GM19455 (cell line): Measurements from ENCODE around the gene ZC3HAV1.
"Not testable (repeated sequence)": the region's sequence is repeated elsewhere in the genome, so short reads cannot be mapped to it uniquely, and the experiment has no call there.

Source experiments
- ATAC-seq: cut with Tn5 transposase; IDR thresholded peaks from one replicate; pipeline ENCODE4 v1.9.1; 2021; ENCODE audit not compliant: unreplicated experiment

The ZC3HAV1 gene

DNA sequence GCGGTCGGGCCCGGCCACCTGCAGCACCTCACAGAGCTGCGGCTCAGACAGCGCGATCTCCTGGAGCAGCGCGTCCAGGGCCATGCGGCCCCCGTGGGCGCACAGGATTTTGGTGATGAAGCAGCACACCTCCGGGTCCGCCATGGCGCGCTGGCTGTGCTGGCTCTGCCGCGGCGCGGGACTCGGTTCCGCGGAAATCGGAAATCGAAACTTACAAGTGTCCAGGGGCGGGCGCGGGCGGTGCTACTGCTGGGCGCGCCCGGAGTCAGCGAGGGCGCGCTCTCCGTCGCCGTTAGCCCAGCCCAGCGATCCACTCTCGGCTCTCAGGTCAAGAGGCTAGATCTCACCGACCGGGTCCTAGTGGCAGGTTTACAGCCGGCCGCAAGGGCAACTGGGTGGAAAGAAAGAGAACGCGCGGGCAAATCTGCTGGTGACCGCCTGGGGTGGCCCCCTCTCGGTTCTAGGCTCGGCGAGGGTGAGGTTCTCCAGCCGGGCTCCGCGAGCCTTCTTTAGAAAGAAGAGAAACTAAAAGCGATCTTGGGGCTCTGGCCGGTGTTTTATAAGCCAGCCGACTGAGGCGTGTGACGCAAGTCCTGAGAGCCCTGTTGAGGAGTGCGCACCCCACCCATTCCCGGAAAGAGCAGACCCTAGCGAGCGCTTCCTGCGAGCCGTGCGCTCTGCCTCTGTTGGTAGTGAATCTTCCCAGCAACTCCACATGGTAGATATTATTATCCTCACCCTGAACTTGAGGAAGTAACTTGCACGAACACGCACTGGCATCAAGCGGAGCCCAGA is at the start of gene ZC3HAV1:
Gene ZC3HAV1, minus strand, starts transcription at position 533 of the 795 bp plus-strand sequence. Its CDS starts 389 bp downstream, at position 144.
- ATAC-seq = peak; percentile 73

DNA sequence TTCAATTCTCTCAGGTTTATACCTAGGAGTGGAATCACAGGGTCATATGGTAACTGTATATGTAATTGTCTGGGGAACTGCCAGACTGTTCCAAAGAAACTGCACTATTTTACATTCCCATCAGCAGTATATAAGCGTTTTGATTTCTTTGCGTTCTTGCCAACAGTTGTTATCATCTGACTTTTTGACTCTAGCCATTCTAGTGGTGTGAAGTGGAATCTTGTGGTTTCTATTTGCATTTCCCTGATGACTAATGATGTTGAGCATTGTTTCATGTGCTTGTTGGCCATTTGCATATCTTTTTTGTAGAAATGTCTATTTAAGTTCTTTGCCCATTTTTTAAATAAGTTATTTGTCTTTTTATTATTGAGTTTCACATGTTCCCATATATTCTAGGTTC is 44.3 kb upstream of the ZC3HAV1 start:
- no peak for ATAC-seq

DNA sequence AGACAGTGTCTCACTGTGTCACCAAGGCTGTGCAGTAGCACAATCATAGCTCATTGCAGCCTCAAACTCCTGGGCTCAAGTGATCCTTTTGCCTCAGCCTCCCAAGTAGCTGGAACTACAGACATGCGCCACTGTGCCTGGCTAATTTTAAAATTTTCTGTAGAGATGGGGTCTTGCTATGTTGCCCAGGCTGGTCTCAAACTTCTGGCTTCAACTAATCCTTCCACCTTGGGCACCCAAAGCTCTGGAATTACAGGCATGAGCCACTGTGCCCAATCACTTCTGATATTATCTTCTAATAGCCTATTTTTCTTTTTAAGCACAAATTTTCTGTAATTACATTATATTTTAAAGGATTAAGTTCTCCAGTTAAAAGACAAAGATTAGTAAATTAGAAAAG is 42.6 kb upstream of the ZC3HAV1 start:
- ATAC-seq = no peak

DNA sequence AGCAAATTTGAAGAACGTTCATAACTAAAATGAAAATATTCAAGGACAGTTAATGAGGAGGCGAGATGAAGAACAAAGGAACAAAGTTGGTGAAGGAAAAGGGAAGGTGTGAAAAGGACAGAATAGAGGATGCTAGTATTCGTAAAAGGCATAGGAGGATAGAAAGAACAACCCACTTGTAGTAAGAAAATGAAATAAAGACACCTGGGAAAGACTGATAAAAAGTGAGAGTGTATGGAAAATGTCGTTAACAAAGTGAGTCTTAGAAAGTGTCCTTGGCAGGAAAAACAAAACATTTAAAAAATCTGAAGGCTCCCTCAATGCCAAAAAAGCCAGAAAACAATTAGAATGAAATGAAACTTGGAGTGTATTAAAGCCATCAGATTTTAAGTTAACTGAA is 29.6 kb upstream of the ZC3HAV1 start:
- ATAC-seq = no peak

DNA sequence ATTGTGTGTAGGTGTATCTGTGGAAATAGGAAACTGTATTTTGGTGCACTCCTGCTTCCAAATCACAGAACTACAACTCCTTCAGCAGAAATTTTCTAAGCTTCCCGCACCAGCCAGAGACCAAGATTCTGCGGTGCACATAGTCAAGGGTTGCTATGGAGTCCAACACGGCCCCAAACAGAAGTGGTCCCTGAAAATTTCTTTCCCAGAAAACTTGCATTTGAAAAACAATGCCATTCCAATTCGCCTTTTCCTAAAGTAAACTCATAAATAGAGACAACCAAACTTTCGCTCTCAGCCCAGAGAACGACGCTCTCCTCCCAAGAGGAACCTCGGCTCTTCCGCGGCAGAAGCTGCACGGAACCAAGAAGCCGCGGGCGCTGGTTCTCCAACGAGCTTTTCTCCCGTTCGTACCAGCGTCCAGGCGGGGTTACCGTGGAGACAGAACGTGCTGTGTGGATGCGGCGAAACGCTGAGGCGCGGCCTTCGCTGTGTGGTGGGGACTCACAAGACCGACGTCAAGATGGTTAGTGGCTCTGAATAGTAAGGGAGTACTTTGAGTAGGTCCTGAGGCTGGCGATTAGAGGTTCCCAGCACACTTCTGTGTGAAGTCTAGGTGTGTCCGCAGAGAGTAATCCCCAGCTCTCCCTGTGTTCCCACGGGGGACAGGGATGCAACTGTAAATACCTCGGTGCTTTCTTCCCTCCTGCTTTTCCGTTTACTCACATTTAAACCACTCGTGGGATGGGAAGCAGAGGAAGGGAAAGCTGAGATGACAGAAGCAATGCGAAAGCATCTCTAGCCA is 24.0 kb upstream of the ZC3HAV1 start:
- ATAC-seq = peak; percentile 95

DNA sequence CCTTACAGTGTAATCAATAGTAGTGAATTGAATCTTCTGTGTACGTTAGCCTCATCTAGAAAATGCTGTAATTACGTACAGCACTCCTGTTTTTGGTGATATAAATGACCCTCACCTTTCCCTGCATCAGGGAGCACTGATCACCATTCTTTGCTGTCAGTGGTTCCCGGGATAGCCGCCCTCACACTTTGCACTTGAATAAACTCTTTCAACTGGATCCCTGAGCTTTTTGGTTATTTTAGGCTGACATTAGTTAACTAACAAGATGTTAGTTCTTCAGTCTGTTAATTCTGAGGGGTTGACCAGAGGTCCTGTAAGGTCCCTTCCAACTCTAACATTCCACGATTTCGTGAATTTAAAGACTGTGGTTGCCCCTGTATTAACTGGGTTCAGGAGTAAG is 23.4 kb upstream of the ZC3HAV1 start:
- no peak for ATAC-seq

DNA sequence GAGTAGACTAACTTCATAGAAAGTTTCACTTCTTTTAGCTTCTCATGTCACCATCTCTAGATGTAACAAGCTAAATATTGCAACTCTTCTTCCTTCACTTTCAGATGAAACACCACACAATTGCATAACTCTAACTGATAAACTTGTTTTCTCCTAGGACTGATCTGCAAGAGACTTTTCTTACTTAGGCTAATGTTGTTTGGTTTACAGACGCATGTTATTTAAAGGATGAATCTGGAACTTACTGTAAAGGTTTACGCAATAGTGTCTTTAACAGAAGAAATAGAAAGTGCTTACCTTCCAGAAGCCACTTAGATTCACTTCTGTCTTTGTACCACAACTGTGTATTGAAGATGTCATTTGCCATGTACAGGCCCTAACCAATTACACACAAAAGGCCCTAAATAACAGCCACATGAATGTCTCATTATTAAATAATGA is 22.1 kb upstream of the ZC3HAV1 start:
- no peak for ATAC-seq

DNA sequence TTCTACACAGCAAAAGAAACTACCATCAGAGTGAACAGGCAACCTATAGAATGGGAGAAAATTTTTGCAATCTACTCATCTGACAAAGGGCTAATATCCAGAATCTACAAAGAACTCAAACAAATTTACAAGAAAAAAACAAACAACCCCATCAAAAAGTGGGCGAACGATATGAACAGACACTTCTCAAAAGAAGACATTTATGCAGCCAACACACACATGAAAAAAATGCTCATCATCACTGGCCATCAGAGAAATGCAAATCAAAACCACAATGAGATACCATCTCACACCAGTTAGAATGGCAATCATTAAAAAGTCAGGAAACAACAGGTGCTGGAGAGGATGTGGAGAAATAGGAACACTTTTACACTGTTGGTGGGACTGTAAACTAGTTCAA is 20.3 kb upstream of the ZC3HAV1 start:
- not testable (repeated sequence) for ATAC-seq

DNA sequence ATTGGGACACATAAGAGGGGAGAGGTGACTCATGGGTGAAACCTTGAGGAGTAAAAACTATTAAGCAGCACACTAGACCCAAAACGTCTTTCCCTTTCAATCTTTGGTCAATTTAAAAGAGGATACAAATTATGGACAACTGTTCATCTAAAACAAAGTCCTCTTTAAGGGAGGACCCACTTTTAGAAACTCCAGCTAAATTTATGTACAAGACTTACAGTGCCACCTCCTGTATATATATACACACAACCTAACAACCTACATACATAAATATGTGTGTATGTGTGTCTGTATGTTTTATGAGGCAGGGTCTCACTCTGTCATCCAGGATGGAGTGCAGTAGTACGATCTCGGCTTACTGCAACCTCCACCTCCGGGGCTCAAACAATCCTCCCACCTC is 18.1 kb upstream of the ZC3HAV1 start:
- no peak for ATAC-seq

DNA sequence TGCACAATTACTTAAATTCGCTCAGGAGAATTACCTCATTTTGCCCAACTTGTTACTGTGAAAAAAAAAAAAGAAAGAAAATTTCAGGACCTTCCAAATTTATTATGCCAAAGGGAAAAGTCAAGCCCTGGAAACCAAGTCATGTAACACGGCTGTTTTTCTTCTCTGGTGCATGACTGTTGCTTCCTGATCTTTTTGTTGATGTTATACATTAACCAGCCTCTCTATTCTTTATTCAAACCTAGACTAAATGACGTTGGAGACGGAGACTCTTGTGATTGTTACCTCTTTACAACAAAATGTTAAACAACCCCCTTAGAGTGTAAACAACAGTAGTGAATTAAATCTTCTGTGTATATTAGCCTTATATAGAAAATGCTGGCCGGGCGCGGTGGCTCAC is 16.1 kb upstream of the ZC3HAV1 start:
- ATAC-seq = no peak

DNA sequence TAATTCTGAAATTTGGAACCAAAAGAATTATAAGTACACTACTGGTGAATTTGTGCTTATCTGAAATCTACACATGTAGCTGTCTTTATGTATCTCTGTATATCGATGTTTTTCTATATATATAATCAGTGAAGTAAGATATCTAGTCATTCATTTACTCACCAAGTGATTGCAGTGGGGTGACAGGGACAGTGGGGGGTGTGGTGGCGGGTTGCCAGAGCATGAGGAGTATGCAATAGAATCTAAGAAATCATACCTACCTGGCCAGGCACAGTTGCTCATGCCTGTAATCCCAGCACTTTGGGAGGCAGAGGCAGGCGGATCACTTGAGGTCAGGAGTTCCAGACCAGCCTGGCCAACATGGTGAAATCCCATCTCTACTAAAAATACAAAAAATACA is 15.5 kb upstream of the ZC3HAV1 start:
- ATAC-seq = not testable (repeated sequence)

DNA sequence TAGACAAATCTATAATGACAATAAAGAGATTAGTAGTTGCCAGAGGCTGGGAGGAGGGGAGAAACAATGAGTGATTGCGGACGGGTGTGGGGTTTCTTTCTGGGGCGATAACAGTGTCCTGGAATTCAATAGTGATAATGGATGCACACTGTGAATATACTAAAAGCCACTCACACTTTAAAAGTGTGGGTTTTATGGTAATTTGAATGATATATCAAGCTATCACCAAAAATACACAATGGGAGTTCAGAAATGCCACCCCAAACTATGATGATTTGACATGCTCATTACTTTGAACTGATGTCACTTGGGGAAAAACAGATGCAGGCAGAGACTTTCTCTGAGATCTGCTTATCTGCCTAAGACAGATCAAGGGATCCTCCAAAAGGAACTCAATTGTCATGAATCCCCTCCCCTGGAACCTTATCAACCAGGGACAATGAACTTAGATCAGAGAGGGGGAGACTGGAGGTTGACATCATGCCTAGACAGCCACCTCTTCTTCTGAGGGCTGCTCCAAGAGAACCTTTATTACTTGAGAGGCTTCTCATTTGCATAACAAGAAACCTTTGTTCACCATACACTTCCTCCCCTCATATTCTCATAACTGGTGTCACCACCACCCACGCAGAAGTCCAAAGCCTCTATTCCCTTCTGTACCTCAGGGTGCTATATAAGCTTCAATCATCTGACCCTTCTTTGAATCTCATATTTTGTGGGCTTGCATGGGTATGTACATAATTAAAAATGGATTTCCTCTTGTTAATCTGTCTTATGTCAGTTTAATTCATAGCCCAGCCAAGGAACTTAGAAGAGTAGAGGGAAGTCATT is 14.8 kb upstream of the ZC3HAV1 start:
- ATAC-seq = peak; percentile 73

DNA sequence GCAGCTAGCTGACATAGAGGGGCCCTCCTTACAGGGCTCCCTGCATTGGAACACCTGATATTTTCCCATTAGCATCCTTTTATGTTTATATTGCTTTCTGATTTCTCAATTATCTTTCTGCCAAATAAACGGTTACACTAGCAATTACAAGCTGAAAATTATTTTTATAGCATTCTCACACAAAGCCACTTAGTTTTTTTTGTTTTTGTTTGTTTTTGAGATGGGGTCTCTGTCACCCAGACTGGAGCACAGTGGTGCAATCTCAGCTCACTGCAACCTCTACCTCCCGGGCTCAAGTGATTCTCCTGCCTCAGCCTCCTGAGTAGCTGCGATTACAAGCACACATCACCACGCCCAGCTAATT is 9.9 kb upstream of the ZC3HAV1 start:
- no peak for ATAC-seq

DNA sequence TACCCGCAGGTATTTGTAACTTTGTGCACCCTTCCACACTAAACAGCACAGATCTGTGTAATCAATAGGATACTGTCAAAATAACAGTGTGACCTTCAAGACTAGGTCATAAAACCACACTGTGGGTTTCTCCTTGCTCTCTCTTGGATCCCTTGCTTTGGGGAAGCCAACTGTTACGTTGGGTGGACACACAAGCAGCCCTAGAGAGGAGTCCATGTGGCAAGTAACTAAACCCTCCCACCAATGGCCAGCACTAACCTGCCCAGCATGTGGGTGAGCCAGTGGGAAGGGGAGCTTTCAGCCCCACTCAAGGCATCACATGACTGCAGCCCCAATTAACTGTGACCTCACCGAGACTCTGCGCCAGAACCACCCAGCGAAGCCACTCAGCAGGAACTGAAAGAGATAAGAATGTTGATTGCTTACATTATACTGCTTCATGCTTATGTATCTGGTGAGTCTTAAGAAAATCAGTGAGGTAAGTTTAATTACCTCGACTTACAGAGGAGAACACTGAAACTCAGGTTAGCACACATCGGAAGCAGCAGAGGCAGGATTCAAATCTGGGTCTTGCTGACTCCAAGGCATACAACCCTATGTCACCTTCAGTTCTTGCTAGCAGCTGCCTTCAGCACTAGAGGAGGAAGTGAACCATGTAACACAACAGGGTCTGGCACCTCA is 9.4 kb upstream of the ZC3HAV1 start:
- peak; percentile 82 for ATAC-seq

DNA sequence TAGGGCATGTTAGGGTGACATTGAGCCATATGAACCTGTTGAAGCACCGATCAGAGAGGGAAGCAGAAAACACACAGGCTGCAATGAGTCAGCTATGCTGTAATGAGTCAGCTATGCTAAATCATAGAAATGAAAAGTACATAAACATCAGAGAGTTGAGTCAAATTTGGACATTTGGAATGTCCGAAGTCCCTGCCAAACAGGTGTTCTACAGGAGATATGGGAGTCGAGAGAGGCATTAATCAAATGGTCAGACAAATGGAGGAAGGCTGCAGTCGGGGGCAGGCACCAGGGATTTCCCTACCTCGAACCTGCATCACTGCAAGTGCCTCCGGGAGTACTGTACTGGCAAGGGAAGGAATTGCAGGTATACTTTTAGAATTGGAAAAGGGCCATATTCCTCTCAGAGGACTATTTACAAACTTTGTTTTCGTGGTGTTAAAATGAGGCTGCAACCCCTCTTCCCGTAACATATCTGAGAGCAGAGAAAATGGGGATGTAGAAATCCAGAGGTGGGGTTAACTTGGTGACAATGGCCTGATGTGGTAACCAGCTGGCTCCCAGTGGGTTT is 8.8 kb upstream of the ZC3HAV1 start:
- ATAC-seq = peak; percentile 77

DNA sequence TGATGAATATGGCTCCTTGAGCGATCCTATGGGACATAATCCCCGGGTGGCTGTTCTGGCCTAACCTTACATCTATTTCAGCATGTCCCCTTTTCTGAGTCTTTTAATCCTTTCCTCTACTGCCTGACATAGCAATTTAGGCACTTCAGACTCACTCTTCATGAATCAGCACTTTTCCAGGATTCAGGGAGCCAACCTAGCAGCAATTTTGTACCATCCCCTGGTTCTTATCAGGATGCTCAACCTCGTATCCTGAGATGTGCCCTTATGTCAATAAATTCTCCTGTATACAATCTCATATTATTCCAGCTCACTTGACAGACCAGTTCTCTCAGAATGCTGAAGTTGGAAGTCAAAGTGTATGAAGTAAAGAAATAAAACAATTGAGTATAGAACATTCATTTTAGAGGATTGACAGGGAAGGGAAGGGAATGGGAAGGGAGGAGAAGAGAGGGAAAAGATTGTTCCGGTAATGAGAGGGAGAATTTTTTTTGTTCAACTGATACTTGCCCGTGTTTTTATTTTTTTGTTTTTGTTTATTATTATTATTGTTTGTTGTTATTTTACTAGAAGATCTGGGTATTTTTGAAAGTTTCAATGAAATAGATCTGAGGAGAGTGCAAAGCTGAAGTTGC is 8.2 kb upstream of the ZC3HAV1 start:
- no peak for ATAC-seq

DNA sequence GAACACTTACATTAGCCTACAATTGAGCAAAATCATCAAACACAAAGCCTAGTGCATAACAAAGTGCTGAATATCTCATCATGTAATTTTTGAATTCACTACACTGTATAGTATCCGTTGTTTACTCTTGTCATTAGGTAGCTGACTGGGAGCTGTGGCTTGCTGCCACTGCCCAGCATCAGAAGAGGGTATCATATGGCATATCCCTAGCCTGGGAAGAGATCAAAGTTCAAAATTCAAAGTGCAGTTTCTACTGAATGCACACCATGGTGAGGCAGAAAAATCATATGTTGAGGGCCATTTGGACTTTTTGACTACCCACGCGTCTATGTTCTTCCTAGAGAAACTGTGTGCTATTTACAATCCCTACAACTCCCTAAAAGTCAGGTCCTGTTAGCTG is 7.5 kb upstream of the ZC3HAV1 start:
- ATAC-seq = no peak

DNA sequence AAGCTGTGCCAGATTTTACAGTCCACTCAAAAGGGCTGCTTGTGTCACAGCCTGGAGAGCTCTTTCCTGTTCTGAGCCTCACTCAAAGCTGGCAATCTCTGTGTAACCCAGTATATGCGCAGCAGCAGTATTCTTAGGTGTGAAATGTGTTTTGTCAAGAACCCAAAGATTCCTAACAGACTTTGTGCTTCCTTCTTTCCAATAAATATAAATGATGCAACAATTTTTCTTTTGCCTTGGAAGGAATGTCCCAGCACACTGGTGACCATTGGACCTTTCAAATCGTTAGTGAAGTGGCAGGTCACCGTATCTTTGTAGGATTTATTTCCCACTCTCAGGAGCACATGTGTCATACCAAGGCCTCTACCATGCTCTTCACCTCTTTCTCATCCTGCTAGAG is 5.6 kb upstream of the ZC3HAV1 start:
- ATAC-seq = no peak

DNA sequence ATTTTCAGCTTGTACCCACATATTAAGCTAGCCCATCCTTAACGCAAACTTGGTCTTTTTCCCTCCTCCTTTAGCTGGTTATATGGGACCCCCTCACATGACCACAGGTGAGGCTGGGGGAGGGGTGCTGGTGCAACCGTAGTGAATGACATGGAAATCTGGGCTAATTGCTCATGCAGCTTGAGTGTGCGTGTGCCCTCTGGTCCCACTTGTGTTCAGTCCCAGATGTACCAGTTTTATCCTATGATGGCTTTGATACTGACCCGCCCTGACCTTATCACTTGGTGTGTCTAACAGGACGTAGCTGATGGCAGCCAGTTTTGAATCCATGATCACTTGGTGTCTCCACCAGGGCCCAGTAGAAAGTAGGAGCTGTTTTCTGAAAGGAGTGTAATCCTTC is 5.1 kb upstream of the ZC3HAV1 start:
- no peak for ATAC-seq

DNA sequence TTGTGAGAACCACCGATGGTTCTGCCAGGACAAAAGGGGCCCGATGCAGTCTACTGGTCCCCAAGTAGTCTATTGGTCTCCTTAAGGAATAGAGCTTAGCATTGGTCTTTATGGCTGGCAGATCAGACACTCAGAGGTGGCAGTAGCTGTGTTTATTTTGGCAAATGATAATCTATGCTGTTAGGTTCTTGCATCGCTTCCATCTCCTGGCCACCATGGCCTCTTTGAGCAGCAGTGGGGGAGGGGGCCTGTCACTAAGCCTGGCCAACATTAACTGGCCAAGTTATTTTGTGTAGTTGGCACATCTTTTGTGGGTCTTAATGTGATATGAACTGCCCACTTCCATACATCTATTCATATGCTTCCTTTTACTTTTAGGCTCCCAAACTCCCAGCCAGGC is 4.5 kb upstream of the ZC3HAV1 start:
- ATAC-seq = no peak
